Activated CD4-positive, alpha-beta memory T cell treated with anti-CD3 and anti-CD28 coated beads for 36 hours (primary cell): ENCODE results near the gene SLC34A1. TPM values are rescaled to one million over a fixed set of nuclear protein-coding genes. Genes with fewer than 3 reads are reported as not detected.
"Not testable (repeated sequence)": the region's sequence is repeated elsewhere in the genome, so short reads cannot be mapped to it uniquely, and the experiment has no call there.

Experiments
- CTCF ChIA-PET: fragments of 350-600 bp; sonication (Branson Sonifier 250); formaldehyde crosslinking; loops from one replicate; lab custom pipeline; 2021; ENCODE audit warnings: antibody characterized with exemption, inconsistent platforms; lab: Charles Lee
- POLR2A ChIA-PET: fragments of 350-600 bp; sonication (Branson Sonifier 250); formaldehyde crosslinking; loops from one replicate; lab custom pipeline; 2021; ENCODE audit warnings: antibody characterized with exemption; lab: Charles Lee
- DNase-seq: peaks from one replicate; pipeline ENCODE4 v3.0.0-alpha.2; 2020
- H3K27ac Mint-ChIP-seq: one replicate; pipeline ENCODE4 v1.8.0; 2021; ENCODE audit warnings: mixed read lengths
- H3K27me3 Mint-ChIP-seq: one replicate; pipeline ENCODE4 v1.8.0; 2021; ENCODE audit warnings: mixed read lengths
- H3K36me3 Mint-ChIP-seq: one replicate; pipeline ENCODE4 v1.8.0; 2021; ENCODE audit warnings: mixed read lengths
- H3K4me1 Mint-ChIP-seq: one replicate; pipeline ENCODE4 v1.8.0; 2021; ENCODE audit warnings: low read depth, mixed read lengths
- H3K4me3 Mint-ChIP-seq: one replicate; pipeline ENCODE4 v1.8.0; 2021; ENCODE audit warnings: mild to moderate bottlenecking, mixed read lengths
- H3K9me3 Mint-ChIP-seq: one replicate; pipeline ENCODE4 v1.8.0; 2021; ENCODE audit warnings: mixed read lengths
- intact Hi-C: fragments of 100-400 bp; cut with micrococcal nuclease; formaldehyde crosslinking; loops from one replicate; pipeline ENCODE4 v1.15.1; 2023
- total RNA-seq, 2 experiments: library from RNA; stranded (reverse); gene quantifications; one replicate each; pipeline ENCODE4 v1.2.3, GENCODE V29; 2021

Gene SLC34A1, protein sequence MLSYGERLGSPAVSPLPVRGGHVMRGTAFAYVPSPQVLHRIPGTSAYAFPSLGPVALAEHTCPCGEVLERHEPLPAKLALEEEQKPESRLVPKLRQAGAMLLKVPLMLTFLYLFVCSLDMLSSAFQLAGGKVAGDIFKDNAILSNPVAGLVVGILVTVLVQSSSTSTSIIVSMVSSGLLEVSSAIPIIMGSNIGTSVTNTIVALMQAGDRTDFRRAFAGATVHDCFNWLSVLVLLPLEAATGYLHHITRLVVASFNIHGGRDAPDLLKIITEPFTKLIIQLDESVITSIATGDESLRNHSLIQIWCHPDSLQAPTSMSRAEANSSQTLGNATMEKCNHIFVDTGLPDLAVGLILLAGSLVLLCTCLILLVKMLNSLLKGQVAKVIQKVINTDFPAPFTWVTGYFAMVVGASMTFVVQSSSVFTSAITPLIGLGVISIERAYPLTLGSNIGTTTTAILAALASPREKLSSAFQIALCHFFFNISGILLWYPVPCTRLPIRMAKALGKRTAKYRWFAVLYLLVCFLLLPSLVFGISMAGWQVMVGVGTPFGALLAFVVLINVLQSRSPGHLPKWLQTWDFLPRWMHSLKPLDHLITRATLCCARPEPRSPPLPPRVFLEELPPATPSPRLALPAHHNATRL
- under 1 TPM in 1 of 2 experiments, not detected in 1; 0.15 TPM for total RNA-seq

DNA sequence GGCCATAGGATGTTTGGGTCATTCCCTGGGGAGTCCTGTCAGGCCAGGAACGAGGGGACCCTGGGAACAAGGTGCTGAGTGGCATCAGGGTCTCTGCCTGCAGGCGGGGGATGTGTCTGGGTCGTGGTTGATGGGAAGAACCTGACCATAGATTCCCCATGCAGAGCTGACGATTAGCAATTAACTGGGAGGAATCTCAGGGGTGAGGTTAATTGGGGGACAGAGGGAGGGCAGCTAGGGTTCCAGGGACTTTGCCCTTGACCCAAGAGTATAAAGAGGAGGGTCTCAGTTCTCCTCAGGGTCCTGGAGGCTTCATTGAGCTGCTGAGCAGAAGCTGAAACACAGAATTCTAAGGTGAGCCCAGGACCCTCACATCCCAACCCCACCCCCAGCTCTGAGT is at the start of gene SLC34A1:
TSS of gene SLC34A1 (plus strand) at position 301 of the 400 bp plus-strand sequence. CDS start 1,308 bp downstream, outside the sequence.
- CTCF ChIA-PET: interaction anchor here (0.7 to 4.1 kb wide), 3 partner anchors 14 to 37 kb away, joined by 4 to 19 read pairs (median 15); no protein-coding TSS in a partner anchor
- Mint-ChIP-seq H3K9me3 (no peaks in the 10 kb centered on the region), H3K4me3 (no peak within 1 kb of the TSS), H3K36me3 (no peaks in the 10 kb centered on the region), H3K4me1 (peaks cover 33% of the 10 kb centered on the region), H3K27me3 (no peaks in the 10 kb centered on the region), H3K27ac (no peak within 1 kb of the TSS)
- POLR2A ChIA-PET: interaction anchor here (0.7 kb wide), 2 partner anchors 15 to 37 kb away, joined by 3 to 4 read pairs; no protein-coding TSS in a partner anchor
- DNase-seq: no peak
- intact Hi-C loops: no loop called here

DNA sequence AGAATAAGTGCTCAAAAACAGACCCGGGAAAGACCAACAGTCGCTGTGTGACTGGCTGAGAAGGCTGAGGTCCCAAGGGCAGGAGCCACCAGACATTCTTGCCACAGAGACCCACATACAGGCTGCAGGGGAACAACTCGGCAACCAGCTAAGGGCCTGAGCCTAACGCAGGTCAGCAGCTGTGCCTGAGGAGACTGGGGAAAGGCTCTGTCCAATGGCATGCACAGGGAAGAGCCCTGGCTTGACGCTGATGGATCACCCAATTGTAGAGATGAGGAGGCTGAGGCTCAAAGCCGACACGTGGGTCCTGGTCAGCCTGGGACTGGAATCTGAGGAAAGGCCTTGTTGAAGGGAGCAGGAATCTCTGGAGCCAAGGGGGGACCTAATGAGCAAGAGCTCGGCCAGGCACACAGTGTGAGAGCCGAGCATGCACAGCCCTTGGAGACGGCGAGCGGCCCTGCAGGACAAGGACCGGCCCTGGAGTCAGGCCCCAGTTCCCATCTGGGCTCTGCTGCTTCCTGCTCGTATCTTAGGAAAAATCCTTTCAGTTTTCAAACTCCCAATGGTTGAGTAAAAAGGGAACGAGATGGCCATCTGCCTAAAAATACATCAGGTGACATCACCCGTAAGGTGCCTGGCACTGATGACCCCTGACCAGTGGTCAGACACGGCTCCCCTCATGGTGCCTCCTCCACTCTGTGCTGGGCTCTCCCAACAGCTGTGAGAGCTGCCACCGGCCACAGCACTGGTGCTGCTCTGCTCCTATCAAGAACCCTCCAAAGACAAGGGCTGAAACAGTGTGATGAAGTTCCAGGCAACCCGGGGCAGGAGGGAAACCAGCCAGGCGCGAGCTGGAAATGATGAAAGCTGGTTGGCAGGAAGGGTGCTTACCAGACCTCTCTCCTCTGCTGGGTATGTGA is 49.2 kb upstream of the SLC34A1 start:
- POLR2A ChIA-PET: no interaction called here
- intact Hi-C loops: no loop called here
- DNase-seq: no peak
- Mint-ChIP-seq H3K27me3 (no peaks in the 10 kb centered on the region), H3K27ac (no peak overlapping the region), H3K4me3 (no peak overlapping the region), H3K9me3 (no peaks in the 10 kb centered on the region), H3K4me1 (peaks cover 9% of the 10 kb centered on the region), H3K36me3 (peaks cover 41% of the 10 kb centered on the region)
- CTCF ChIA-PET: interaction anchor here (0.6 to 1.7 kb wide), 4 partner anchors 16 to 55 kb away, joined by 3 to 6 read pairs (median 3); no protein-coding TSS in a partner anchor

DNA sequence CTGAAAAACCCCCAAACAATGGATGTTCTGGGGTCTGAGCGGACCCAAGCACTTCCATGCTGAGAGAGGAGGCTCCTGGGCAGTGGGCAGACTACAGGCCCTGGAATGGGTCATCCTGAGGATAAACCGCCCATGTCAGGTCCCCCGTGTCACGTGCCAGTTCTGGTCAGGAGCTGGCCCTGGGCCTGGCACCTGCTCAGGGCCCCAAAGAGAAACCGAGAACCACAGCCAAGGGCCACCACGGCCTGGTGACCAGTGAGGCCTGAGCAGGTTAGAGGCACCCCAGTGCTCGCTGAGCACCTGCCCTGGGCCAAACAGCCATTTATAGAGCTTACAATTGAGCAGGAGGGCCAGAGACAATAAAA is 48.6 kb upstream of the SLC34A1 start:
- Mint-ChIP-seq H3K36me3 (peaks cover 42% of the 10 kb centered on the region), H3K9me3 (no peaks in the 10 kb centered on the region), H3K4me3 (no peak overlapping the region), H3K27me3 (no peaks in the 10 kb centered on the region), H3K27ac (no peak overlapping the region), H3K4me1 (peaks cover 12% of the 10 kb centered on the region)
- no peak for DNase-seq
- ChIA-PET POLR2A (no interaction called here), CTCF (interaction anchor here (0.7 to 1.7 kb wide), 5 partner anchors 17 to 66 kb away, joined by 3 to 6 read pairs (median 3); no protein-coding TSS in a partner anchor)
- intact Hi-C loops: no loop called here

DNA sequence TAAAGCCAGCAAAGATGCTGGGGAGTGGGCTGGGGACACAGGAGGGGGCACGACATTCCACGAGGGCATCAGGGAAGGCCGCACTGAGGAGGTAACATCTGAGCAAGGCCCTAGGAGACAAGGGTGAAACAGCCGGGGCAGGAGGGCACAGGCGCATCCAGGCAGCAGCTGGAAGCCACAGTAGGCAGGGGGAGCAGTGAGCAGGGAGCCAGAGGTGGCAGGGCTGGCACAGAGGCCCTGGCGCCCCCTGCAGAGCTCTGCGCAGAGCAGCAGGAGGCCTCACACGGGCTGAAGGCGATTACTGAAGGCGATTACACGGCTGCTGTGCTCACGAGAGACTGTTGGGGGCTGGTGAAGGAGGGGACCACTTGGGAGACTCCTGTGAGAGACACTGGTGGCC is 48.1 kb upstream of the SLC34A1 start:
- H3K4me1 Mint-ChIP-seq: peaks cover 12% of the 10 kb centered on the region
- ChIA-PET POLR2A (no interaction called here), CTCF (interaction anchor here (0.5 to 1.7 kb wide), 7 partner anchors 18 to 66 kb away, joined by 3 to 6 read pairs (median 3); no protein-coding TSS in a partner anchor)
- H3K4me3 Mint-ChIP-seq: no peak overlapping the region
- peak; percentile 50 for DNase-seq
- no peak overlapping the region for H3K27ac Mint-ChIP-seq
- peaks cover 42% of the 10 kb centered on the region for H3K36me3 Mint-ChIP-seq
- no peaks in the 10 kb centered on the region for H3K27me3 Mint-ChIP-seq
- intact Hi-C loops: no loop called here
- no peaks in the 10 kb centered on the region for H3K9me3 Mint-ChIP-seq

DNA sequence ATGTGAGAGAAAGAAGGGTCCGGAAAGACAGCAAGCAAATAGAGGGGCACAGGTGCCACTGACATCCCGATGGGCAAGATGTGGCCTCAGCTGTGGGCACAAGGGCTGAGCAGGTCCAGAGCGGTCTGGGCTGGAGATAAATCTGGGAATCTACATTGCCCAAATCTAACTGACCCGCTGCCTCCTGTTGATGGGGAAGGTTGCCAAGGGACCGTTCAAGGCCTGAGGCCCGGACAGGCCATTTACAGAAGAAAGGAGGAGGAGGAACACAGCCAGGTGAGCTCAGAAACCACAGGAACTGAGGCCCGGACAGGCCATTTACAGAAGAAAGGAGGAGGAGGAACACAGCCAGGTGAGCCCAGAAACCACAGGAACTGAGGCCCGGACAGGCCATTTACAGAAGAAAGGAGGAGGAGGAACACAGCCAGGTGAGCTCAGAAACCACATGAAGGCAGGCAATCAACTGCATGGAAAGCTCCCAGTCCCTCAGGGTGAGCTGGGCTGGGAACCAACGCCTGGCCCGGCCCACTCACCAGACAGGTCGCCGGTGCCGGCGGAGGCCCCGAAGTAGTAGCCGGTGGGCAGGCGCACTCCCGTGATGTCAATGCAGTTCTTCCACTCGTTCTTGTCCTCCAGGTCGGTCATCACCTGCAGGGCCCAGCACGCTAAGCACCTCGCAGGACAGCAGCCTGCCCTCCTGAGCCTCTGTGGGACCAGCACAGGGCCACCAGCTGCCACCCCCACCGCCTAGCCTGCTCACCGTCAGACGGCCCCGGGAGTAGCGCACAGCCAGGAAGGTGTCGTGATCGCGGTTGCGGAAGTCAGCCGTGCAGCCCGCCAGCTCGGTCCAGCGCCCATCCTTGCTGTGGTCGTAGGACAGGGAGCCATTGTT is 47.4 kb upstream of the SLC34A1 start:
- Mint-ChIP-seq H3K27ac (no peak overlapping the region), H3K4me3 (no peak overlapping the region), H3K27me3 (no peaks in the 10 kb centered on the region), H3K9me3 (no peaks in the 10 kb centered on the region), H3K4me1 (peaks cover 12% of the 10 kb centered on the region), H3K36me3 (peaks cover 48% of the 10 kb centered on the region)
- ChIA-PET CTCF (interaction anchor here (0.5 to 1.7 kb wide), 5 partner anchors 20 to 65 kb away, joined by 3 to 6 read pairs (median 3); no protein-coding TSS in a partner anchor), POLR2A (no interaction called here)
- DNase-seq: no peak
- intact Hi-C loops: no loop called here

DNA sequence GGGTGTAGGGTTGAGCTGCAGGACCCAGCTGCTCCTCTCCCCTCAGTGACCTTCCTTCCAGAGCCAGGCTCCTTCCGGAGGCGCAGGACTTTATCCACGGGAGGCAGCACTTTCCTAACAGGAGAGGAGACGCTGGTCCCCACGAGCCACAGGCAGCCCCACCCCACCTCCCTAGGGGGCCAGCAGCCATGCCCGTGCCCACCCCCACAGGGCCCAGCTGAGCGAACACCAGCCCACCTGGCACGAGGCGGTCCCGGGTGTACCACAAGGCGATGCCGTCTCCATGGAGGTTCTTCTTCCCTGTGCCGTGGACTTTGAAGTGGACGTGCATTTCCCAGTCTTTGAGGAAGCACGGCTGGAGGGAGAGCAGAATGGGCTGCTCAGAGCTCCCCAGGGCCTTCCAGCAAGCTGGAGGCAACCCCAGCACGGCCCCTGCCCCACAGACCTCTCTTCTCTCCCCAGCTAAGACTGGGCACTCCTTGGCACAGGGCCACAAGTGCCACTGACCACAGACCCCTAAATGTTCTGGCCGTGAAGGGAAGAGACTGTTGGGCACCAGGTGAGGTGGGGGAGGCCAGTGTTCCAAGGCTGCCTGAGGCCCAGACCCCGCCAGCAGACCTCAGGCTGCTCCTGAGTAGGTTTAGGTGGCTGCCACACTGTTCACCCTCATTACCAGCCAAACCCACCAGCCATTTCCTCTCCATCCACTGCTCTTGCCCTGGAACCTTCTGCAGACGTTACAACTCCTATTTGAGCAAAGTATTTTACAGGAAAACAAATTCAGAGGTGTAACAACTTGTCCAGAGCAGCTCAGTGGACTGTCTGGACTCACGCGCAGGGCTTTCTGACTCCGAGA is 45.8 kb upstream of the SLC34A1 start:
- no peak for DNase-seq
- intact Hi-C loops: no loop called here
- Mint-ChIP-seq H3K27me3 (no peaks in the 10 kb centered on the region), H3K9me3 (no peaks in the 10 kb centered on the region), H3K4me3 (no peak overlapping the region), H3K4me1 (peaks cover 14% of the 10 kb centered on the region), H3K36me3 (peaks cover 44% of the 10 kb centered on the region), H3K27ac (no peak overlapping the region)
- ChIA-PET POLR2A (no interaction called here), CTCF (interaction anchor here (0.9 to 1.4 kb wide), 2 partner anchors 21 to 267 kb away, joined by 3 read pairs; no protein-coding TSS in a partner anchor)

DNA sequence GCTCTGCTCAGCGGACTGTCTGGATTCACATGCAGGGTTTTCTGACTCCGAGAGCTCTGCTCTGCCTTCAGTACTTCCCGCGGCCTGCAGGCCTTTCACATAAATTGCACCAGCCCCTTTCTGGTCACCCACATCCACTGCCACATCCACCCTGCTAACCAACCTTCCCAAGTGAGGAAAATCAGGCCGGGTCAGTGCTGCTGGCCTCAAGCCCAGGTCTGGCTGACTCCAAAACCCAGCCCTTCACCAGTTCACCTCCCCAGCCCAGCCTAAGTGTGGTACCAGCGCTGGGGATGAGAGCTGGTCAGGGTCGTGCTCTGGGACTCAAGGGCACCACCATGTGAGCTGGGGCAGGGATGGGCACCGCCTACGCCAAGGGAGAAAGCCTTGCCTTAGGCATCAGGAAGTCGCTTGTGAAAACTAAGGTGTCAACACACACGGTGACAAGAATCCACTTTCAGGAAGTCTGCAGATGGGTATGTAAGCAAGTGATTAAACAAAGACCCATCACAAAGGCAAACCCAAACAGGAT is 45.1 kb upstream of the SLC34A1 start:
- ChIA-PET CTCF (interaction anchor here (0.9 to 1.4 kb wide), 2 partner anchors 22 to 268 kb away, joined by 3 read pairs; no protein-coding TSS in a partner anchor), POLR2A (no interaction called here)
- no peak overlapping the region for H3K4me3 Mint-ChIP-seq
- H3K36me3 Mint-ChIP-seq: peaks cover 41% of the 10 kb centered on the region
- no peak for DNase-seq
- no peaks in the 10 kb centered on the region for H3K27me3 Mint-ChIP-seq
- no peaks in the 10 kb centered on the region for H3K9me3 Mint-ChIP-seq
- intact Hi-C loops: no loop called here
- H3K27ac Mint-ChIP-seq: no peak overlapping the region
- H3K4me1 Mint-ChIP-seq: peaks cover 17% of the 10 kb centered on the region

DNA sequence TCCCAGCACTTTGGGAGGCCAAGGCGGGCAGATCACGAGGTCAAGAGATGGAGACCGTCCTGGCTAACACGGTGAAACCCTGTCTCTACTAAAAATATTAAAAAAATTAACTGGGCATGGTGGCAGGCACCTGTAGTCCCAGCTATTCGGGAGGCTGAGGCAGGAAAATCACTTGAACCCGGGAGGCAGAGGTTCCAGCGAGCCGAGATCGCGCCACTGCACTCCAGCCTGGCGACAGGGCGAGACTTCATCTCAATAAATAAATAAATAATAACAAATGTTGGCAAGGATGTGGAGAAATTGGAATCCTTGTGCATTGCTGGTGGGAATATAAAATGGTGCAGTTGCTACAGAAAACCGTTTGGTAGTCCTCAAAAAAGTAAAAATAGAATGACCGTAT is 41.2 kb upstream of the SLC34A1 start:
- CTCF ChIA-PET: interaction anchor here (0.6 to 1.2 kb wide), 2 partner anchors 7 to 623 kb away, joined by 3 read pairs; no protein-coding TSS in a partner anchor
- H3K27ac Mint-ChIP-seq, H3K9me3 Mint-ChIP-seq, intact Hi-C loops, H3K4me3 Mint-ChIP-seq, POLR2A ChIA-PET, DNase-seq, H3K27me3 Mint-ChIP-seq: not testable (repeated sequence)
- peaks cover 35% of the 10 kb centered on the region for H3K4me1 Mint-ChIP-seq
- H3K36me3 Mint-ChIP-seq: peaks cover 33% of the 10 kb centered on the region

DNA sequence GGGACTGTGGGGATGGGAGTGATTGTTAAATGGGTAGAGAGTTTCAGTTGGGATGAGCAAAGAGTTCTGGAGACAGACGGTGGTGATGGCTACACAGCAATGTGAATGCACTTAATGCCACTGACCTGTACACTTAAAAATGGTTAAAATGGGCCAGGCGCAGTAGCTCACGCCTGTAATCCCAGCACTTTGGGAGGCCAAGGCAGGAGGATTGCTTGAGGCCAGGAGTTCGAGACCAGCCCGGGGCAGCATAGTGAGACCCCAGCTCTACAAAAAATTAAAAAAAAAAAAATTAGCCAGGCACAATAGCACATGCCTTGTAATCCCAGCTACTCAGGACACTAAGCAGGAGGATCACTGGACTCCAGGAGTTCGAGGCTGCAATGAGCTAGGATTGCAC is 40.5 kb upstream of the SLC34A1 start:
- intact Hi-C loops: no loop called here
- H3K27ac Mint-ChIP-seq: no peak overlapping the region
- peaks cover 37% of the 10 kb centered on the region for H3K4me1 Mint-ChIP-seq
- CTCF ChIA-PET: interaction anchor here (0.5 to 0.8 kb wide), 2 partner anchors 8 to 406 kb away, joined by 3 read pairs; no protein-coding TSS in a partner anchor
- H3K4me3 Mint-ChIP-seq: no peak overlapping the region
- H3K36me3 Mint-ChIP-seq: peaks cover 33% of the 10 kb centered on the region
- no peaks in the 10 kb centered on the region for H3K9me3 Mint-ChIP-seq
- DNase-seq: no peak
- no peaks in the 10 kb centered on the region for H3K27me3 Mint-ChIP-seq
- POLR2A ChIA-PET: no interaction called here

DNA sequence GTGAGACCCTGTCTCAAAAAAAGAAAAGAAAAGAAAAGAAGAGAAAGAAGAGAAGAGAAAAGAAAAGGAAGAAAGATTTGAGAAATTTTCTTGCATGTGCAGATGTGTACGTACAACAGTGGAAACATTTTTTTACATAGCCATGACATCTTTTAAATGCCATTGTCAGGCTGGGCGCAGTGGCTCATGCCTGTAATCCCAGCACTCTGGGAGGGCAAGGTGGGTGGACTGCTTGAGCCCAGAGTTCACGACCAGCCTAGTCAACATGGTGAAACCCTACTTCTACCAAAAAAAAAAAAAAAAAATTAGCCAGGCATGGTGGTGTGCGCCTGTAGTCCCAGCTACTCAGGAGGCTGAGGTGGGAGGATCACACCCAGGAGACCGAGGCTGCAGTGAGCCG is 39.3 kb upstream of the SLC34A1 start:
- Mint-ChIP-seq H3K4me3 (no peak overlapping the region), H3K27ac (no peak overlapping the region), H3K4me1 (peaks cover 40% of the 10 kb centered on the region), H3K36me3 (peaks cover 24% of the 10 kb centered on the region), H3K27me3 (no peaks in the 10 kb centered on the region), H3K9me3 (no peaks in the 10 kb centered on the region)
- CTCF ChIA-PET: no interaction called here
- POLR2A ChIA-PET: interaction anchor here (0.6 kb wide), 1 partner anchor 35 kb away, joined by 4 read pairs; no protein-coding TSS in a partner anchor
- intact Hi-C loops: no loop called here
- DNase-seq: no peak
